ENCODE results near the gene RHOBTB1.
A peak's percentile ranks its signal among the peaks of the same experiment; 100 is the strongest.
"Not testable (repeated sequence)": the region's sequence is repeated elsewhere in the genome, so short reads cannot be mapped to it uniquely, and the experiment has no call there.

Gene RHOBTB1

DNA sequence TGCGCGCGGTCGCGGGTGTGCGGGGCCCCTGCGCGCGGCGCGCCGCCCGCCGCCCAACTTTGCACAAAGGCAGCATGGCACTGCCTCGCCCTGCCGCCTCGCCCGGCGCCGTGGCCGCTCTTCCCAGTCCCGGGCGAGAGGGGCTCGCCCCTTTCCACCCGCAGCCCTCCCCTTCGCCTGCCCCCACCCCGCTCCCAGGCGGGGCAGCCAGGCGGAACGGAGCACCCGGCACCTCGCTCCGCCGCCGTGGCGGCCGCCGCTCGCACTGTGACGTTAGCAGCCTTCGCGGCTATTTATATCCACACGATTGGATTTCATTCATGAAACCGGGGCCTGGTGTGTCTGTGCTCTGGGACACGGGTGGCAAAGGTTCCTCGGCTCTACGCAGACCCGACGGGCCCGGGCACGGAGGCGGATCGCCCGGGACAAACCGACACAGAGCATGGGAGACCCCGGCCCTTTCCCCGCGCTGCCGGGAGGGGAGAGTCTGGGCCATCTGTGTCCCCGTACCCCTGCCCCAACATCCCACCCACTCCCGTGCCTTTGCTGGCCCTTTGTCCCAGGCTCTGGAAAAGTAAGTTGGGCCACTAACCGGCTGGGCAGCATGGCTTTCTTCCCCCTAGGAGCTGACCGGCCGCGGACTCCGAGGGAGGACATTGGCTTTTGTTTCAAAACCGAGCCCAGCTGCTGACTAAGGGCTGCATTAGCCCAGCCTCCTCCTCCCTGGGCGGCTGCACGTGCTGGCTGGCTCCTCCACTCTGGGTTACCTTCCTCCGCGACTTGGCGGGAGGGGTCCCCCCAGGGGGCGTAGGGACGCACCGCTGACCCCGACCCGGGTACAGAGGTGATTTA, at the start of gene RHOBTB1:
Gene RHOBTB1 (minus strand): TSS at position 128 of the 852 bp plus-strand sequence. CDS start 32,643 bp downstream, outside the sequence.
- FAIRE-seq = no peak

DNA sequence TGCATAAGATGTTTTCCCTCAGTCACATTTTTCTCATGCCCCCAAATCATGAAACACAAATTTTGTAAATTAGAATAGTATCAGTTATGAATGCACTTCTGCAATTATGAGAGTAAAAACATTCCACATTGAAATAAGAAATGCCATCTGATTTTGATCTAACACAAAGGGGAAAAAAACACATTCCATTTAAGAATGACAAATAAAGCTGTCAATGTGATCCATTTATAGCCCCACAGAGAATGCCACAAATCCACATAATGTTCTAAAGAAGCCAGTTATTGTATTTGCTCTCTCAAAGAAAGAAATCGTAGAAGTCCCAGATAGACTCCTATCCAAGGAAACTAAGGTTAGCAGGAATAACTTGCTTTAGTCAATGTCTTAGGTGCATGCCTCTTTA, 48.7 kb upstream of the RHOBTB1 start:
- no peak for FAIRE-seq

DNA sequence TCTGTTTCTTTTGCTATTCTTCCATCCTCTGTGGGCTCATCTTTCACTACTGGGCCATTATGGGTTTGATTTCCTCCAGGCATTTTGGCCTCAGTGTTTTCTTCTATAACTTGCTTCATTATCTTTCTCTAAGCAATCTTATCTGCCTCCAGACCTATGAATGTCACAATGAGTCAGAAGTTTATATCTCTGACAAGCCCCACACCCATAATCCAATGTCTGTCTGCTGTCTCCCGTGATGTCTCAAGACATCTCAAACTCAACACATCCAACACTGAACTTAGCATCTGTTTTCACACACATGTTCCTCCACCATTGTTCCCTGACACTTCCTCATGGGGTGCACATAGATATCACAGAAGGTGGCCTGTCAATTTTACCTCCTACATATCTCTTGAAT, 46.7 kb upstream of the RHOBTB1 start:
- FAIRE-seq = no peak

- FAIRE-seq = no peak
These were observed 45.5 kb upstream of the RHOBTB1 start for GRCh38 chr10:60989400-60989876.

DNA sequence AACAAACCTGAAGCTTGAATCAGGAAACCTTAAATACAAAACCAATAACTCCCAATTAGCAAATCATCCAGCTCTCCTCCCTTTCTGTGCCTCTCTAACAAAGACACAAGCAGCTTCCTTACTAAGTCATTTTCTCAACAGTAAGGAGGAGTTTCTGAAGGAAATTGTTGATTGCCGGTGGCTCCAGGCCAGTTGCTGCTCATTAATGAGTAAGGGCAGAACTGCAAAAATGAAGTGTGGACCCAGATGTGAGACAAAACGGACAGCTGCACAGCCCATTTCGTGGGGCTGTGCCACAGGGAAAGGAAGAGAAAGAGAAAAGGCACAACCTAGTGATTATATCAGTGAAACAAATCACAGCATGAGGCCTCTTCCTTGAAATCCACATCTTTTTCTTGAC, 42.8 kb upstream of the RHOBTB1 start:
- FAIRE-seq = no peak

- no peak for FAIRE-seq
These were observed 42.0 kb upstream of the RHOBTB1 start for GRCh38 chr10:60985951-60986350.

- no peak for FAIRE-seq
These were observed 37.0 kb upstream of the RHOBTB1 start for GRCh38 chr10:60980997-60981396.

DNA sequence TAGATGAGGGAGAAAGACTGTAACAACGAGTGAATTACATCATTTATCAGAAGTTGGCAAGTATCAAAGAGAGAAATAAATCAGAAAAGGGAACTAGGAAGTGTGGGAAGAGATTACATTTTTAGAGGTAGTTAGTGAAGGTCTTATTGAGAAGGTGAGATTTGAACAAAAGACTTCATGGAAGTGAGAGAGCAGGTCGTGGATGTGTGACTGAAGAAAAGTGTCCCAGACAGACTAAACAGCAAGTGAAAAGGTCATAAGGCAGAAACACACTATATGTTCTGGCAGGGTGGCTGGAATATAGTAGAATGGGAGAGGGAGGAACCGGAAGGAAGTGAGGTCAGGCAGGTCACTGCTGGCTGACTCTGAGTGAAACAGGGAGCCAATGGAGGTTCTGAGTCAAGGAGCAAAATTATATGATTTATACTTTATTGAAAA, 35.7 kb upstream of the RHOBTB1 start:
- FAIRE-seq = no peak

DNA sequence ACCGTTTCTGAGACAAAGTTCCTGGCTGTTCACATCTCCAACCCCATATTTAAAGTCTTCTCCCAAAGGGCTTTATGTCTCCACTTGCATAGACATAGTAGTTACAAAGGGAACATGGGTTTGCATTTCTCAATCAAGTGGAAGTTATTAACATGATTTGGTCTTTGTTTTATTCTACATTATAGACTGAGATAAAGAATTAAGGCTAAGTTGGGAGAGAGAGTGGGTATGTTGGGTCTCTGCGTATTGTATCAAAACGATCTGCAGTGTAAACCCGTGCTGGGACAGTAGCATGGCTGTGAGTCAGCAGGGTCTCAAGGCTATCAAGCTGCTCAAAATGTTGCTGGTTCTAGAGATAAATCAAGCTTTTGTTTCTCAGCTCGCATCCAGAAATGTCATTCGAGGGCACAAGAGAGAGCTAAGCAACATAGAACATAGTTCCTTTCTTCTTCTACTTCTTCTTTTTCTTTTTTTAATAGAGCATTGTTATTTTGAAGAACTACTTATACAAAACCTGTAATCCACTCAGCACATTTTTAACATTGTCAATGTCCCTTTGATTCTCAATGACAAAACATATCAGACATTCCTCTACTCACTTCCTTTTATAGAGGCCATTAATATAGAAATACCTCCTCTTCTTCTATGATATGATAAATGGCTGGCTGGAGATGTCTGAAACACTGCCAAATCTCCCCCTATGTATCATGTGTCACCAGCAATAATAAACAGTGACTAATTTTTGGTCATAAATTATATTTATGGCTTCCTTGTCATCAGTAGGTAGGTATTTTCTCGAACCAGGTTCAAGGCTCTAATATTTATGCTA, 34.5 kb upstream of the RHOBTB1 start:
- FAIRE-seq = no peak

DNA sequence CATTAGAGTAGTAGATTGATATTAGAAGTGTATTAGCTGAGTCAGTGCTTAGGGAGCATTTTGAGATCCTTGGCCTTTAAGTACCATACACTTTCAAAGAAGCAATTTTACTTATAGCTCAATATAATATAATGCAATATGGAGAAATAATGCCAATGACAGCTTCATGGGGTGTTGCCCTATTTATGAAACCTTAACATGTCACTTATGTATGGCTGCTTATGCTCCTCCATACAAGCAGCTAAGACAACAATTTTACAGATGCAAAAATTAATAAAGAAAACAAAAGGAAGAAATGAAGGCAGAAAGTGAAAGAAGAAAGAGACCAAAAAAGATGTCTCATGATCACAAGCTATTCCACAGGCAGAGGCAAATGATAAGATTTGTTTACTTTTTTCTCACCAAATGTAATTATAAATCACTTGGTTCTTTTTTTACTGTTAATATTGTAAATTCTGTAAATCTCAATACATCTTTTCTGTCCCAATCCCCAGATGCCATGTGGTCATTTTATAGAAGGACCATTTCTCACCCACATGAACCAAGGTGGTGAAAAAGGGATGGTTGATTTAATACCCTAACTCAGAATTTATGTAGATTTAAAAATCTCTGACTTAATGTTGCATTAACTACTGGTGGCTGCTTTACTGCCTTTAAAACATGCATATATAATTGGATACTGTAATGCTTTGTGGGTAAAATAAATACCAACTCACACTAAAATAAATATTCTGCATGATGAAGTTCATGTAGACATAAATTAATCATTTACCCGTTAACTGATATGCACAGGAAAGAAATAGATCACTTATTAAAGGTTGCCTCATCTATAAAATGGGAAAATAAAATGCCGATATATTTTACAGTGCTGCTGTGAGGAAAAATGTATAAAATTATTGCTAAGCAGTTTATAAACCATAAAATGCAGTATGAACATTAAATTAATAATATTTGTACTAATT, 33.5 kb upstream of the RHOBTB1 start:
- peak; percentile 95 for FAIRE-seq

- FAIRE-seq = peak; percentile 36
These were observed 32.7 kb upstream of the RHOBTB1 start for GRCh38 chr10:60976687-60977086.

DNA sequence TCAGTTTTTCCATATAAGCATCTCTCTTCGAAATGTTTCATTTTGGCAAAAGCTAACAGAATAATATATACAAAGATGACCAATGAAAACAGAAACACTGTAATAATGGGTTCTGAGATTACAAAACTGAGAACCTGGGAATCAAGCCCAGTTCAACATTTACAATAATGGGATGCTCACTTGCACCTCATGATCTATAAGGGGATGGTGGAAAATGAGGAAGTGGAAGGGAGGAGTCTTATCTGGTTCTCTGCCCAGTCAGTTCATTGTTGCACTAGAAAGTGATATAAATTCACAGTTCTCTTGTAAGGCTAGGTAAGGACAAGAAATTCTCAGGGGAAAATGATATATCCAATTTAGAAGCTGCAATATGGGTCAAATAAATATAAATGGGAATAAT, 31.7 kb upstream of the RHOBTB1 start:
- no peak for FAIRE-seq

GRCh38 chr10:60974463-60975149, 30.6 kb upstream of the RHOBTB1 start:
- no peak for FAIRE-seq

GRCh38 chr10:60973086-60973485, 29.1 kb upstream of the RHOBTB1 start:
- FAIRE-seq = no peak

GRCh38 chr10:60972181-60972580, 28.2 kb upstream of the RHOBTB1 start:
- FAIRE-seq = not testable (repeated sequence)

GRCh38 chr10:60970526-60970925, 26.5 kb upstream of the RHOBTB1 start:
- peak; percentile 24 for FAIRE-seq

DNA sequence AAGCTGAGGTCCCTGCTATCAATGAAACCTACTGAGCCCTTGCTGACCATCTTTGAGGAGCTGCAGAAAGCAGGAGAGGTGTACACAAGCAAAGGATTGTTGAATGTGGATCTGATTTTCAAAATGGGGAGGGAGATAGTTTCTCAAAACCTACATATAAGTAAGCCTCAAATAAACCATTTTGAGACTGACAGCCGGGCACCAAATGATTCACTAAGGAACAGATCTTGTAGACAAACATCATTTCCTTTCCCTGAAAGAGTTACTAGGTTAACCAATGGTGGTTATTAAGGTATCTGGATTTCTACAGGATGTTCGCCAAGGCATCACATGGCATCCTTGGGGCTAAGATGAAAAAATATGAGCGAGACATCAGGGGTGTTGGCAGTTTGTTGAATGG, 24.5 kb upstream of the RHOBTB1 start:
- FAIRE-seq = no peak

GRCh38 chr10:60967854-60968484, 24.0 kb upstream of the RHOBTB1 start:
- FAIRE-seq = no peak

- no peak for FAIRE-seq
These were observed 23.3 kb upstream of the RHOBTB1 start for GRCh38 chr10:60967260-60967659.

DNA sequence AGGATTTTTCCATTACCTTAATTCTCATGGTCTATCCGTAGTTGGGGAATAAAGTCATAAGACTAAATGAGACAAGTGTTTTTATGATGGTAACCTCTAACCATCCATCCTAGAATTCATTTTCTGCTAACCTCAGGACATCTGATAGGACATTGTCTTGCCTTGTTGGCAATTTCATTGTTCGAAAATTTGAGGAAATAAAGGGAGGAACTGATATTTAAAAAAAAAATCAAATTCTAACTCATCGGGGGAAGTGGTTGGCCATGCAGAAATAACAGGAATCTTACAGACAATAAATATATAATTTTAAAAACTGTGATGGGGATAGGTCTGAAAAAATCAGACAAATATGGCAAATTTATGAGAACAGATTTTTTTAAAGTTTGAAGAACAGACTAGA, 21.7 kb upstream of the RHOBTB1 start:
- no peak for FAIRE-seq
